Measurements from ENCODE around the gene LHX2.

DNA sequence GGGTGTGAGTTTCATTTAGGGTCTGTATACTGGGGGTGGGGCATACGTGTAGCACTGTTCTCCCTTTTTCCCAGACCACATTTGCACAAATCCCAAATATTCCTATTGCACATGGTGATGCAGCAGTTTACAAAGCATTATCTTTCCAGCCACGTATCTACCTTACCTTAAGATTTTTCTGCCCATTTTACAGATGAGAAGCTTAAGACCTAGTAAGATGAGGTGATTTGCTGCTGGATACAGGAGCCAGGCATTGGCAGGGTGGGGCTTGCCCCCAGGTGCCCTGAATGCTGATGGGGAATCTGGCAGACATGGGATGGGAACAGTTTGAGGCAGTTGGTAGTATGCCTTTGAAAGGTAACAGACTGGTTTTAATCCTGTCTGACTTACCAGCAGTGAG is 12.5 kb downstream of the LHX2 start:
- TF ChIP-seq, protein P1, sequence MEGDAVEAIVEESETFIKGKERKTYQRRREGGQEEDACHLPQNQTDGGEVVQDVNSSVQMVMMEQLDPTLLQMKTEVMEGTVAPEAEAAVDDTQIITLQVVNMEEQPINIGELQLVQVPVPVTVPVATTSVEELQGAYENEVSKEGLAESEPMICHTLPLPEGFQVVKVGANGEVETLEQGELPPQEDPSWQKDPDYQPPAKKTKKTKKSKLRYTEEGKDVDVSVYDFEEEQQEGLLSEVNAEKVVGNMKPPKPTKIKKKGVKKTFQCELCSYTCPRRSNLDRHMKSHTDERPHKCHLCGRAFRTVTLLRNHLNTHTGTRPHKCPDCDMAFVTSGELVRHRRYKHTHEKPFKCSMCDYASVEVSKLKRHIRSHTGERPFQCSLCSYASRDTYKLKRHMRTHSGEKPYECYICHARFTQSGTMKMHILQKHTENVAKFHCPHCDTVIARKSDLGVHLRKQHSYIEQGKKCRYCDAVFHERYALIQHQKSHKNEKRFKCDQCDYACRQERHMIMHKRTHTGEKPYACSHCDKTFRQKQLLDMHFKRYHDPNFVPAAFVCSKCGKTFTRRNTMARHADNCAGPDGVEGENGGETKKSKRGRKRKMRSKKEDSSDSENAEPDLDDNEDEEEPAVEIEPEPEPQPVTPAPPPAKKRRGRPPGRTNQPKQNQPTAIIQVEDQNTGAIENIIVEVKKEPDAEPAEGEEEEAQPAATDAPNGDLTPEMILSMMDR (IDR thresholded peaks at IDR 0.05) = no peak
- TF ChIP-seq POLR2A (IDR thresholded peaks at IDR 0.05) = no peak
